Endothelial cell of umbilical vein (primary cell): Measurements from ENCODE around the gene MCC.

Experiments used
- EZH2 ChIP-seq: IDR thresholded peaks from 2 replicates; pipeline ENCODE4 v1.6.1; 2012; ENCODE audit warnings: borderline replicate concordance, low read depth, mild to moderate bottlenecking, moderate library complexity, low read length, inconsistent platforms; ENCODE audit not compliant: severe bottlenecking
- TF ChIP-seq, protein P1 (sequence below), 2 donors: IDR thresholded peaks; 1 replicate in 1 of 2; 2 replicates in 1 of 2; pipeline ENCODE4 v1.5.1; 2011; ENCODE audit warnings: low read length in 2 of 2, mild to moderate bottlenecking in 2 of 2, moderate library complexity in 2 of 2, control low read depth in 1 of 2, inconsistent platforms in 1 of 2, low read depth in 1 of 2; ENCODE audit not compliant: insufficient read depth in 1 of 2; ENCODE audit errors: extremely low read depth in 1 of 2

DNA sequence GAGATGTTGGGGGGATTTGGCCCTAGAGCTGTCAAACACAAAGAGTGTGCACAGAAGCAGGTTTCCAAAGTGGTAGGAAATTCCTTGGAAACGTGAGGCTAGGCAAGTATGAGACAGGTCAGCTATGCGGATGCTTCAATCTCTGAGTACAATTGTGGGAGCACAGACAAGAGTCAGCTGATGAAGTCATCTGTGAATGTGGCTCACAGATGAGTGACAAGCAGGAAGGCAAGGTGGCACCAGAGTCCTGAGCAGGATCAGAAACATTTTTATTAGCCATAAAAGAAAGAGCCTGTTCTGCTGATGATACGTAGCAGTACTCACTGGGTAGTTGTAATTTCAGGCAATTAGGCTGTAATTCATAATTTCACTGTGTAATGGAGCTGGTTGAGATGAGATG, 394.7 kb downstream of the MCC start:
- TF ChIP-seq, protein P1, sequence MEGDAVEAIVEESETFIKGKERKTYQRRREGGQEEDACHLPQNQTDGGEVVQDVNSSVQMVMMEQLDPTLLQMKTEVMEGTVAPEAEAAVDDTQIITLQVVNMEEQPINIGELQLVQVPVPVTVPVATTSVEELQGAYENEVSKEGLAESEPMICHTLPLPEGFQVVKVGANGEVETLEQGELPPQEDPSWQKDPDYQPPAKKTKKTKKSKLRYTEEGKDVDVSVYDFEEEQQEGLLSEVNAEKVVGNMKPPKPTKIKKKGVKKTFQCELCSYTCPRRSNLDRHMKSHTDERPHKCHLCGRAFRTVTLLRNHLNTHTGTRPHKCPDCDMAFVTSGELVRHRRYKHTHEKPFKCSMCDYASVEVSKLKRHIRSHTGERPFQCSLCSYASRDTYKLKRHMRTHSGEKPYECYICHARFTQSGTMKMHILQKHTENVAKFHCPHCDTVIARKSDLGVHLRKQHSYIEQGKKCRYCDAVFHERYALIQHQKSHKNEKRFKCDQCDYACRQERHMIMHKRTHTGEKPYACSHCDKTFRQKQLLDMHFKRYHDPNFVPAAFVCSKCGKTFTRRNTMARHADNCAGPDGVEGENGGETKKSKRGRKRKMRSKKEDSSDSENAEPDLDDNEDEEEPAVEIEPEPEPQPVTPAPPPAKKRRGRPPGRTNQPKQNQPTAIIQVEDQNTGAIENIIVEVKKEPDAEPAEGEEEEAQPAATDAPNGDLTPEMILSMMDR (IDR thresholded peaks at IDR 0.05; ENCODE audit: extremely low read depth in 1 of 2, insufficient read depth in 1 of 2, low read depth in 1 of 2, low read length in 2 of 2), result no peak
- TF ChIP-seq EZH2, result no peak
